GM19099 (cell line): ENCODE measurements around the gene FASTKD2.

ENCODE experiments used
- POLR2A ChIP-seq: IDR thresholded peaks from 3 replicates; pipeline ENCODE4 v1.6.1; 2011; ENCODE audit warnings: low read depth; ENCODE audit not compliant: insufficient read length; ENCODE audit errors: extremely low read depth

Gene FASTKD2

DNA sequence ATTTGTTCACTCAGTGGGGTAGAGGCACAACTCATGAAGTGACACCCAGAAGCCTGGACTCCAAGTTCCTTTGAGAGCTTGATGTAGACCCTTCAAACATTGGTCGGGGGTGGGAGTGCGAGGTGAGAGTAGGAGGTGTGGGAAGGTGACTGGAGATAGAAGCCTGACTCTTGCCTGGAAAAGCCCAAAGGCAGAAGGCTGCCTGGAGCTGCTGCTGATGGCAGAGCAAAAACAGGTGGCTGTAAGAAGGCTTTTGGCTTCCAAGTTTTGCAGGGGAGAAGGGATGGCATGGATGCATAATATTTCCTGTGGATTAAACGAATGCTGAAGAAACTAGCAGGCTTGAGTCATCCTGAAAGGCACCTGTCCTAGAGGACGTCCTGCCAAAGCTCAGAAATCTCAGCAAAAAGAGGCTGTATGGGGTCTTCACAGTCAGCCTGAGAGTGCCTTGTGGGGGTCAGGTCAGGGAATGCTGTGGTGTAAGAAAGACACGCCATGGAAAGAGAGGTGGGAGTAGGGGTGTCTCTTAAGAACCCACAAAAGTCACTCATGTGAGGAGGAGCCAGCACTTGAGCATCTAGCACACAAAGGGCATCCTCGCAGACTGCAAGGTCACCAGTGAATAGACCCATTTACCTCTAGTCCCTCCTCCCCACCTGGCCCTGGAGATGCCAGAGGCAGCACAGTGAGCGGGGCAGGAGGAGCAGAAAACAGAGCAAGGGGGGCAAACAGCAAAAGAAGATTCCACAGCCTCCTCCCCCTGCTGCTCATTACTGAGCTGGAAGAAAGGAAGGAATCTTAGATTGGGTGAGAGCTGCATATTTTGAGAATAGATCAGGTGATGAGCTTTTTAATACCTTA, 37.5 kb downstream of the FASTKD2 start:
- no peak for TF ChIP-seq POLR2A

DNA sequence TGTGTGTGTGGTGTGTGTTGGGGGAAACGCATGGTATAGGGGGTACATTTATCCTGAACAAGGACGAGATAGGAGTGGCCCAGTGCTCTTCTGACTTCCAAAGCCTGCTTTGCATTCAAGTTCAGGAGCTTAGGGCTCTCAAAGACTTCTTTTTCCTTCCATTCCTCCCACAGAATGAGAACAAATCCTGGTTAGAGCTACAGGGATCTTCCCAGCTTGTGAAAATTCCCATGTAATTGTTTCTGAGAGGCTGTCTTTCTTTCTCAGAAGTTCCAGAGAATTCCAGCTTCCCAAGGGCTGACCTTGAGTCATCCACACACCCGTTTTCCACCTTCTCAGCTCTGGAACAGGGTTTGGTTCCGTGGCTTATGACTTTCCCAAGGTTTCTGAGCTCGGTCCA, 38.9 kb downstream of the FASTKD2 start:
- no peak for TF ChIP-seq POLR2A

DNA sequence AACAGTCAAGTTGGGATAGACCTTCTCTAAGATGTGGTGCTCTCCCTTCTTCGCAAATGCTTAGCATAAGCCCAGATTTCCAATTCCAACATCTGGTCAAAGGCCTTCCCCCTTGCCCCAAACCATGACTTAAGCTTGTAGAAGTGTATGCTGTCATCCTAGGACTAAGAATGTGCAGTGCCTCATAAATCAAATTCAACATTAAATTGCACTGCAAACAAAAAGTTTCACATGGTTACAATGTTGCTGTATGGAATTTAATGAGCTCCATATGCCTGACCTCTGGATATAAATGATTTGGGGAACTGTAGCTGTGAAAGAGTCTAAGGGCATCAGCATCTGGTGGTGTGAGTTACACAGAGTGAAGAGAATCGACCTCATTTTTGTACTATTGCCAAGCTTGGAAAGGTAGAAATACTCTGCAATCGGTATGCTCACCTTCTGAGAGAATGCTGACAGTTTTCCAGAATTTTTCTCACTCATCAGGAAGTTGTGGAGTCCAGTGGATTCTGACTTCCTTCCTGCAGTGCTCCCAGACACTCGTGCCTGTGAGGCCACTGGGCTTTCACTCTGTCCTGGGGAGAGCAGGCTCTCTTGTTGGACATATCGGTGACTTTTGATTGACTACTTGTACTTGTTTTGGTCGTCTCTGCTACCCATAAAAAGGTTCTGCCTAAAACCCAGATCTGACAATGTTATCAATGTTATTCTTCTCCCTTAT, 40.6 kb downstream of the FASTKD2 start:
- TF ChIP-seq POLR2A, result no peak

DNA sequence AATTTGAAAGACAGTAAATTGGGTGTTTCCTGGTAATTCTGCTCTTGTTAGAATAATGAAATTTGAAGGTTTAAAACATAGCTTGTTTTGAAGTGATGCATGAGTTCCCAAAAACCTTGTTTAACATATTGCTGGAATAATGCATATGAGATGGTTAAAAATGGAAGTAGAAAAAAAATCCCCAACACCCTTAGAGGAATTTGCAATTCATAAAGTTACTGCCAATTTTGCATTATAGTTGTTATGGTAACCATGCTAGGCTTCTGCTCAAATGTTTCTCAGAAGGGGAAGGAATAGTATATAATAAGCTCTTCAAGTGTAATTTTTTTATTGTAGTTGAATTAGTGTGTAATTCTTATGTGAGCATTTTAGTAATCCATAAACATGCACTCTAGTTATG, 49.1 kb downstream of the FASTKD2 start:
- no peak for TF ChIP-seq POLR2A

DNA sequence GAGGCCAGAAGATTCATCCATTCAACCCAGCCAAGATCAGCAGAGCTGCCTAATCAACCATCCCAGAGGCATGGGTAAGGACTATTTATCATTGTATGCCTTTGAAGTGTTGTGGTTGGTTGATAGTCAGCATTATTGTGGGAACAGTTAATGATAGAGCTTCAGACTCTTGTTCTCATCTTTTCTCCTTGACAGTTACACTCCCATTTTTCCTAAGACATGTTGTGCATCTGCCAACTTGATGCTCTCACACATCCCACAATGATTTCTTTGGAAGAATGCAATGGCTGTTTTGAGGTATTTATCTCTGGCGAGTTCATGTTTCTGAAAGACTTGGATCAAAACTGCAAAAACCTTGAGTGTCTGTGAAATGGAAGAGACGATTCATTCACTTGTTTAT, 55.4 kb downstream of the FASTKD2 start:
- TF ChIP-seq POLR2A, result no peak

DNA sequence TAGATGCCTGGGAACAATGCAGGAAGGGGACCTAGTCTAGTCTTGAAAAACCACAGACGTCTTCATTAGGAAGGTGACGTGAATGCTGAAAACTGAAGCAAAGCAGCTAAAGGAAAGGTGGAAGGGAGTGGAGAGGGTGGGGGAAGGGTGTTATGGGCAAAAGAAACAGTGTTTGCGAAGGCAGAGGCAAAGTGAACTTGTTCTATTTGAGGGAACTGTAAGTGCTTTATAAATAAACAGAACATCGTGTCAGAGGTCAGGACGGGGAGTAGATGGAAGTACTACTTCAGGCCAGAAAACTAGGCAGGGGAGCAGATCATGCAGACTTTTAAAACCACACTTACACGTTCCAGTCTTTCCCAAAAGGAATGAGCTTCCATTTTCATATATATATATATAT, 57.8 kb downstream of the FASTKD2 start:
- TF ChIP-seq POLR2A, result no peak

DNA sequence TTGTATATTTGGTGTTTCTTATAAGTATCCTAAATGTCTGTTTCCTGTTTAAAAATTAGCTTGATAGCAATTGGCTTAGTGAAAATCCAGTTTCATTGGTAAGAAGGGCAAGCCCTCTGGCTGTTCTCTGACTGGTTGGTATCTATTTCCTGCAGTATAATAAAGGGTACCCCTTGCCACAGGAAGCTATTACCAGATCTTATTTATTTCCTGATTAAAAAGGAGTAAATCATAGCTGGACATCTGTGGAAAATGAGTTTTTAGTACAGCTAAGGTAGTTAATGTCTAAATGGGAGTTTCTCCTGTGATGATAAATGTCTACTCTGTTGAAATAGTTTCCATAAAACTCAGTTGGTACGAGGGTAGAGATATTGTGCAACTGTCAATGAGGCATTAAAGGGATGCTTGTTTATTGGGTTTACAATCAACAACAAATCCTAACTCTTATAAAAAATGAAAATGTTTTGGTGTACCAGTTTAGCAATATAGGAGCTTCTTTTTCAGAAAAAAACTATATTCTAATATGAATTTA, 58.7 kb downstream of the FASTKD2 start:
- TF ChIP-seq POLR2A, result no peak

DNA sequence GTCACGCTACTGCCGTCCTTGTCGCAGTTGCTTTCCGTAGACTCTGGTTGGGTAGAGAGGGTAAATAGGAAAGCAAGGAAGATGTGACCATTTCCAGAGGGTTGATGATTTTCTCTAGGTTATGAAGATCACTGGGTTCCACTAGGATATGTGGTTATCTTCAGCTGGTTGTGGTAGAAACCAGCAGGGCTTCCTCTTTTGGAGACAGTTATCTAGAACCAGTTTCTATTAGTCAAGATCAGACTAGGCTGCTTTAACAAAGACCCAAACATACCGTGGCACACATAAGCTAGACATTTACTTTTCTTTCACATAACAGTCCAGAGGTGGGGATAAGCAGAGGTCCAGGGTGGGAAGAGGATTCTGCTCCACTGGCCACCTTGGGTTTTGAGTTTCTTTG, 59.6 kb downstream of the FASTKD2 start:
- TF ChIP-seq POLR2A, result no peak

DNA sequence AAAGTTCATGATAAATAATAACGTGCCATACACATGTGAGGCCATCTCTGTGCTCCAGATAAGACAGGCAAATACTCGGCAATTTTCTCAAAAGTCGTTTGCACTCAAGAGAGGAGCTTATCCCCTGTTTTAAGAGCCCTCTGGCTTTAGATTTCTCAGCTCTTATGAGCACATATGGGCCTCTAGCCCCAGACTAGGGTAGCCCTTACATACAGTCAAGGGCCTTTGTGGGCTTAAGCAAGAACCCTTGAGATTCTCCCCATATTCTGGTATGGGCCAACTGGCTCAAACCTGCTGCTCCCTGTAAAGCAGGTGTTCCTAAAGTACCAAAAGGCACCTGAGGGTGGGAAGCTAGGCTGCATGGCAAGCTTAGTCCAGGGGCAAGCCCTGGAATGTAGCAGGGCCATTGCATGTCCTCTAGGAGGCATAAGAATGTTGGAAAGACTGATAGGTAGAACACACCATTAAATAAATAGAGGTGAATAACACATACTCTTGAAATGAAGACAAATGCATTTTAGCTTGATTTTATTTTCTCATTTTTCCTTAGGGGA, 66.1 kb downstream of the FASTKD2 start:
- TF ChIP-seq POLR2A, result no peak

DNA sequence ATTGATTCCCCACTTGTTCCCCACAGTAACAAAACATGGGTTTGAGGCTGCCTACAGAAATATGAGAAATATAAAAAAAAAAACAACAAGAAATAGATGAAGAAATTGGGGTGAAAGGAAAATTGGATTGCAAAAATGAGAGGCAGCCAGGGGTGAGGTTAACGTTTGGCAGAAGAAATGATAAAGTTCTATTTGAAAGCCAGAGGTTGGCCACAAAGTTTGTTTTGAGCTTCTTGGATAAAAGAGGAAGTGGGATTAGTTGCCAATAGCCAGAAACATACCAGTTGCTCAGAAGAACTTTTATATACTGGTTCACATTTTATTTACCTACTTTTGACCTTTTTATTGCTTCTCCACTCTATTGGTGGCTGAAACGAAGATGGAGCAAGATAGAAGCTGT, 67.5 kb downstream of the FASTKD2 start:
- no peak for TF ChIP-seq POLR2A

DNA sequence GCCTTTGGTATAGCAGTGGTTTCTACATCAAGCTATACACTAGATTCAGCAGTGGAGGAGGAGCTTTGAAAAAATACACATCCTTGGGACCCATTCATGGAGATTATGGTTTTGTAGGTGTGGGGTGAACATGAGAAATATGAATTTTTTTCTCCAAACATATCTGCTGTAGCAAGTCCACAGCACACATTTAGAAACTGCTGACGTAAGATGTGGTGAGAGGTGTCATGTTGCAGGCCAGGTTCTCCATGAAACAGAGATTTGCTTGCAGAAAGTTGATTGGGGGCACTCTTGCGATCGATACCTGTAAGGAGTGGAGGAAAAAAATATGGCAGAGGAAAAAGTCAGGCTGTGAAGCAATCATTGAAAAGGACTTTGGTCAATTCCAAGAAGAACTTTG, 67.9 kb downstream of the FASTKD2 start:
- no peak for TF ChIP-seq POLR2A

DNA sequence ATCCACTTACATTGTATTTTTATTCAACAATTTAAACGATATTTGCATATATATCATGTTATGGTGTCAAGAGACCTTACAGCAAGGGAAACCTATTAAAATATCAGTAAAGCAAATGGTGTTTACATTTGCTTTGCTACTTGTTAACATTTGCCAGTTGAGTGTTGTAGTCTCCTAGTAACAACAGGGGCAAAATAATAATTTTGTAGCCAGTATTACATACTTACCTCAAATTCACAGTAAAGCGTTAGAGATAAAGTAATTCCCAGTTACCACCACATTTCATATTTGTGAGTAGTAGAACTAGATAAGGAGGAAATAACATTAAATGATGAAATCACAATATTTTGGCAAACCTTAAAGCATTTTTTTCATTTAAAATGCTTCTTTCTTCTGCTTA, 71.3 kb downstream of the FASTKD2 start:
- TF ChIP-seq POLR2A, result no peak

DNA sequence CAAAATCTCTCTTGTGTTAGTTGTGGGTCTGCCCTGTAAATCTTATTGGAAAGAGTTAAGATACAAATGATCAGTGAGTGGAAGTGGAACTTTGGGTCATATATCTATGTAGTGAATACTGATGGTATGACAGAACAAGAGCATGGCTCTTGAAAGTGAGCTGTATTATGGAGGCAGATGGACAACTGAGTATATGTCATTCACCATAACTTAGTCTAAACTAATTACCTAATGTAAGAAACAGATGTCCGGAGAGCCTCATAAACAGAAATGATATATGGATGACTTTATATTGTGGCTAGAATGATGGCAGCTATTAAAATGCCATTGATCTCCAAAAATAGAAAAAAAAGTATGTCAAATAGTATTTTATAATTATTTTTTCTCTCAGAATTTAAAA, 72.4 kb downstream of the FASTKD2 start:
- TF ChIP-seq POLR2A, result no peak

DNA sequence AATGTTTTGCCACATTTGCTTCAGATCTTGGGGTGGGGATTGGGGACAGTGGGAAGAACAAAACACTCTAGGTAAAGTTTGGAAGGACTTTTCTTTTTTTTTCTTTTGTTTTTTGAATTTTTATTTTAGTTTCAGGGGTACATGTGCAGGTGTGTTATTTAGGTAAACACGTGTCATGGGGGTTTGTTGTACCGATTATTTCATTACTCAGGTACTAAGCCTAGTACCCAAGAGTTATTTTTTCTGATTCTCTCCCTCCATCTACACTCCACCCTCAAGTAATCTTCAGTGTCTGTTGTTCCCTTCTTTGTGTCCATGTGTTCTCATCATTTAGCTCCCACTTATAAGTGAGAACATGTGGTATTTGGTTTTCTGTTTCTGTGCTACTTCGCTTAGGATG, 73.3 kb downstream of the FASTKD2 start:
- no peak for TF ChIP-seq POLR2A

DNA sequence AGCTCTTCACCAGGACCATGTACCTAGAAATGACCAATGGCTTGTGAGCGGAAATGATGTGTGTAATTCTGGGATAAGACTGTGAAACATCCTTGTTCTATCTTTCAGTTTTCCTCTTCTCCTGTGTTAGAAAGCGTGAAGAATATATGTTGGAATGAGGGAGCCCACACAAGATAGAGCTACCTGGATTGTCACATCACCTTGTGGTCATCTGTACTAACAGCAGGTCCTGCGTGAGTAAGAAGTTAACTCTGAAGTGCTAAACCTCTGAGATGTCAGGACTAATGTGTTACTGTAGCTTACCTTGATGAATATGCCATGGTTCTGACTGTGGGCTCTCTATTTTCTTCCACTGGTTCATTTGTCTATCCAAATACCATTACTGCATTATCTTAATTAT, 75.6 kb downstream of the FASTKD2 start:
- no peak for TF ChIP-seq POLR2A
